Measurements from ENCODE around the gene NLRC3.

The NLRC3 gene

DNA sequence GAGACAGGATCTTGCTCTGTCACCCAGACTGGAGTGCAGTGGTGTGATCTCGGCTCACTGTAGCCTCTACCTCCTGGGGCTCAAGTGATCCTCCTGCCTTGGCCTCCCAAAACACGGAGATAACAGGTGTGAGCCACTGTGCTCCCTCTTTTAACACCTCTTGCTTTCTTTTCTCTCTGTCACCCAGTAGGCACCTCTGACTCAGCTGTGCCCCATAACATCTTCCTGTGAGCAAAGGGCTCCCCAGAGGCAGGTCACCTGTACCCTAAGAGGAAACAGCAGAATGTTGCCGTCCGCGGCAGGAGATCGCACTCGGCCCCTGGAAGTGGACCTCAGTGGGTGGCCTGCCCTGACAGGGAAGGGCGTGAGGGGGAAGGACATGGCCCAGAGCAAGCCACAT is 918 bp upstream of the NLRC3 start:
- no peak for DNase-seq

- DNase-seq: no peak
Observed at GRCh38 chr16:3576211-3576610, 992 bp downstream of the NLRC3 start.

- no peak for DNase-seq
Observed at GRCh38 chr16:3575491-3575890, 1.7 kb downstream of the NLRC3 start.

- no peak for DNase-seq
Observed at GRCh38 chr16:3574195-3574594, 3.0 kb downstream of the NLRC3 start.

- DNase-seq: no peak
Observed at GRCh38 chr16:3573146-3573815, 3.9 kb downstream of the NLRC3 start.

DNA sequence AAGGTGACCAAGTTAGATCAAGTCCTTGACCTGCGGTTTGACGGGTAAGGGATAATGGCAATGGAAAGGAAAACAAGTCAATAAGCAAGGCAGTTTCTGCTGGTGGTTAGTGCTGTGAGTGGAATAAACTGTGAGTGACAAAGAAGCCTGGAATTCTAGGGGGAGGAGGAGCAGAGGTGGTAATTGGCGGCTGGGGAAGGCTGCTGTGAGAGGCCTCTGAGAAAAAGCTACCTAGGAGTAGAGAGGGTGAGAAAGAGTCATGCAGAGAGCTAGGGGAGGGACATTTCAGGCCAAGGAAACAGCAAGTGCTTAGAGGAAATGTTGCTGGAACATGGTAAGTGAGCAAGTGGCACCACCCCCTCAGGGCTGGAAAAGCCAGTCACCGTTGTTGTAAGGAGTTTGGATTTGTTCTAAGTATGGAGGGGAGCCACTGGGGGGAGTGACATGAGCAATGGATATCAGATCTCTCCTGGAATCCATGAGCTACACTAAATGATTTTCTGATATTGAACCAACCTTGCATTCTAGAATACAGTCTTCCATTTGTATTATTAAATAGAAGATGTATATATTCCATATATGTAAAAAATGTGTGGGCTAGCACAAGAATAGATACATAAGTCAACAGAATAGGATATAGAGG is 6.7 kb downstream of the NLRC3 start:
- DNase-seq: no peak

GRCh38 chr16:3569851-3570250 is 7.4 kb downstream of the NLRC3 start:
- DNase-seq: no peak

GRCh38 chr16:3566990-3567389 is 10.2 kb downstream of the NLRC3 start:
- DNase-seq: no peak

GRCh38 chr16:3564889-3565141 is 12.4 kb downstream of the NLRC3 start:
- no peak for DNase-seq

DNA sequence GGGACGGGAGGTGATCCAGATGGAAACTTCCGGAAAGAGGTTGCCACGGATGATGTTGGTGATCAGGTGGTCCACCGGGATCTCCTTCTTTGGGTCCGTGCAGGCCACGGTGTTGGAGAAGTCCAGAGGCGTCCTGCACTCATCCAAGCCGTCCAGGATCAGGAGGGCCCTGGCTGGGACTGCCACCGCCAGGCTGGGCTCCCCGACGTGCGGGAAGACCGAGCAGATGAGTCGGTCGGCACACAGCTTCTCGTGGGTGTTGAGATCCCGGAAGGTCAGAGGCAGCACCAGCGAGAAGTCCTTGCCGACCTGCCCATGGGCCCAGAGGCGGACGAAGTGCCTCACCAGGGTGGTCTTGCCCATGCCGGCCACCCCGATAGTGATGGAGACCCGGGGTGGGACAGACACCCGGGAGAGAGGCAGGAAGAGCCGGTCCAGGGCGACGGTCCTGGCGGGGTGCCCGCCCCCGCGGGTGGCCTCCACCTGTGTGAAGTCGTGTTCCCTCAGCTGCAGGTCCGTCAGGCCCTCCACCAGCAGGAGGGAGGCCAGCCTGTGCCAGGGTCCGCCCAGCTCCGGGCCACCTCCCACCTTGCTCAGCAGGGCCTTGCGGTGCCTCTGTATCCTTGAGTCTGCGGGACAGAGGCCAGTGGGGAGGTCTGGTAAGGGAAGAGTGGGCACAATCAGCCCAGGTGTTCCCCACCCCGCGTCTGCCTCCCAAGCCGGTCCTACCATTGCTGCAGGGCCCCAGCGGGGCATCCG is 12.9 kb downstream of the NLRC3 start:
- no peak for DNase-seq

- DNase-seq: no peak
Observed at GRCh38 chr16:3562914-3563480, 14.2 kb downstream of the NLRC3 start.

DNA sequence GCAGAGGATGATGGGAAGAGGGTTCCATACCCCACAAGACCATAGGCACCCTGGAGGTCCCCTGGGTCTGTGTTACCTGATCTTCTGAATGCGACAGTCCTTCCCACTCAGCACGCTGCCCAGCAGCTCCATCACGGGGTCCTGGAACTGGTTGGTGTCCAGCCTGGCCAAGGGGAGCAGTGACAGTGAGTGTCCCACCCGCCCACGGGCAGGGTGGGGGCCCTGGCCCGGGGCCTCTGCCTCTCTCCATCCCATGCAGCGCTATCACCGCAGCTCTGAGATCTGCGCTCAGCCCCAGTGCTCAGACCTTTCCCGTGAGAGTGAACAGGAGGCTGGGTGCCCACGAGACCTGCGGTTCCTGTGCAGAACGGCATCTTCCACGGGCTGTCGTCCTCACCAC is 15.6 kb downstream of the NLRC3 start:
- no peak for DNase-seq

DNA sequence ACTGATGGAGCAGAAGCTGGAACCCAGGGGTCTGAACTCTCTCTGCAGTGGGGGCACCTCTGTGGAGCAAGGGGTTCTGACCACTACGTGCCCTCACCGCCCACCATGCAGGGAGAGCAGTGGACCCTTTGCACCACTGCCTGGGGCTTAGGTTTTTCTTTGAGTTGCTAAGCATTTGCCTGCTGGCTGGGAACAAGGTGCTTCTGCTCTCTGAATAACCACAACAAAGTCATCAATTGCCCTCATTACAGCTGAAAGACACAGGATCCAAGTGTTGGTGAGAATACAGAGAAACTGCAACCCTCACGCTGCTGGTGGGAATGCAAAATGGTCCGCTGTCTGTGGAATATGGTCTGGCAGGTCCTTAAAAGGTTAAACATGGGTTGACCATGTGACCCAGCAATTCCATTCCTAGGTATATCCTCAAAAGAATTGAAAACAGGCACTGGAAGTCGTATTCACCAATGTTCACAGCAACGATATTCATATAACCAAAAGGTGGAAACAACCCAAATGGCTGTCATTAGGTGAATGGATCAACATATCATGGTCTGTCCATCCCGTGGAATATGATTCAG is 22.8 kb downstream of the NLRC3 start:
- DNase-seq: no peak

GRCh38 chr16:3553138-3553923 is 23.9 kb downstream of the NLRC3 start:
- no peak for DNase-seq

GRCh38 chr16:3550851-3551847 is 26.1 kb downstream of the NLRC3 start:
- DNase-seq: no peak

DNA sequence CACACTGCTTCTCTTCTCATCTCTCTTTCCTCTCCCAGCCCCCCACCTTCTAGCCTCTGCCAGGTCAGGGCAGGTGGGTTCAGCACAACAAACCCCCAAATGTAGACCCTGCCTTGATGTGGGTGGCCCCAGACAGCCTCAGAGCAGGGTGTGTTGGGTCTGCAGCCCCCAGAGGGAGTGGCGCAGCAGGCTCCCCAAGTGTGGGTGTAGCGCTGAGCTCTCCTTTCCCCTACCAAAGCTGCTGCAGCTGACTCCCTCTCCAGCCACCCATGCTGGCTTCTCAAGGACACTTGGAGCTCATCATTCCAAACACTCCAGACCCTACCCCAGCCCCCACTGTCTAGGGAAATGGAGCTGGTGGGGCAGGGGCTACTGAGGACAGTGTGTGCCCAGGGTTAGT is 27.3 kb downstream of the NLRC3 start:
- no peak for DNase-seq

- DNase-seq: no peak
Observed at GRCh38 chr16:3548859-3549258, 28.3 kb downstream of the NLRC3 start.

- no peak for DNase-seq
Observed at GRCh38 chr16:3548445-3548844, 28.8 kb downstream of the NLRC3 start.

- DNase-seq: no peak
Observed at GRCh38 chr16:3546986-3547682, 30.1 kb downstream of the NLRC3 start.

DNA sequence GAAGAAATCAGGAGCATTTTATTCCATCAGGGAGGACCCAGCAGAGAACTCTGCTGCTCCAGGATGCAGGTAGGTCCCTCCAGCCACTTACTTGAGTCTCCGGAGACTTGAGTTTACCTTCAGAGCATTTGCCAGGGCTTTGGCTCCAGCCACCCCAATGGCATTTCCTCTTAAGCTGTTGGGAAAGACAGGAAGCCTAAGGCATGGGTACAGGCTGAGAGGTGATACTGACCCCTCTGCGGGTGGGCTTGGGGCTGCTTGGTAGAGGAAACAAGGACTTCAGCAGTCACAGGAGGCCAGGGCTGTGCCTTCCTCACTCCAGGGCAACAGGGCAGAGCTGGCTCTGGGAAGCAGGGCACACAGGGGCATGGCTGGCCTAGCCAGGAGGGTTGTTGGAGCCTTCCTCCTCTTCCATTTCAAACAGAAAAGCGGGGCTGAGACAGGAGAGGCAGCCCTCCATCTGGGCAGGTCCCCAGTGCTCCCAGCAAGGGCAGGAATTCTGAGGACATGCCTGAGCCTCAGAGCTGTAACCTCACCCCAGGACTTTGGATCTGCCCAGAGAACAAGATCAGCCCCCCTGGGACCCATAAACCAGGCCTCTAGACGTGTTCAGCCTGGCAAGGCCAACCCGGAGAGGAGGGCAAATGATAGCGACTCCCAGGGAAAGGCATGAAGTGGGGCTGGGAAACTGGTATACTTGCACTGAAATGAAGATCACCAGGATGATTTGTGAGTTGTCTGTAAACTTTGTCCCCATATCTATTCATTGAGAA is 34.4 kb downstream of the NLRC3 start:
- no peak for DNase-seq

All from NCI-H526 treated with DMSO at 0.1 percent for 48 hours (cell line).